GM12878 (cell line): ENCODE data around the gene RNF130. TPM values are rescaled to one million over a fixed set of nuclear protein-coding genes. Genes with fewer than 3 reads are reported as not detected.

Experiments used
- ATAC-seq: fragments of 200-7000 bp; cut with Tn5 transposase; 3 replicates; pipeline ENCODE4 v1.9.1; 2020; ENCODE audit warnings: mild to moderate bottlenecking, moderate library complexity
- BruUV-seq: library from RNA; stranded (reverse); fragments of 400-500 nt; replicated peaks from 2 replicates; lab custom pipeline; 2021; lab: Mats Ljungman, UMichigan
- CTCF ChIA-PET: fragments of 300-600 bp; sonication (Branson Sonifier 250); formaldehyde crosslinking; extraction: SDS; loops from one replicate; lab custom pipeline; 2021; ENCODE audit warnings: inconsistent platforms; lab: Yijun Ruan, JAX
- POLR2A ChIA-PET: fragments of 350-600 bp; formaldehyde crosslinking; extraction: SDS; loops from one replicate; lab custom pipeline; 2021; ENCODE audit warnings: inconsistent platforms; lab: Charles Lee
- RAD21 ChIA-PET: fragments of 300-600 bp; sonication (Branson Sonifier 250); formaldehyde crosslinking; loops from one replicate; lab custom pipeline; 2023; ENCODE audit warnings: antibody characterized with exemption; ENCODE audit not compliant: unreplicated experiment; lab: Charles Lee
- SMC1A ChIA-PET: fragments of 300-600 bp; sonication (Branson Sonifier 250); formaldehyde crosslinking; loops from one replicate; lab custom pipeline; 2023; ENCODE audit not compliant: unreplicated experiment, uncharacterized antibody; lab: Charles Lee
- DNase-seq: peaks from one replicate; pipeline ENCODE4 v3.0.0-alpha.2; 2011; ENCODE audit warnings: low read depth, low spot score
- FAIRE-seq: peaks from 3 replicates; lab custom pipeline; 2011; peaks lifted over from hg19 to GRCh38; lab: Jason Lieb, UNC
- H2AFZ ChIP-seq: 2 replicates; pipeline ENCODE4 v1.6.0; 2011; ENCODE audit warnings: low read depth, low read length, control low read depth; ENCODE audit not compliant: control insufficient read depth
- H3K27ac ChIP-seq: 2 replicates; pipeline ENCODE4 v1.5.1; 2011; ENCODE audit warnings: control low read depth; ENCODE audit not compliant: control insufficient read depth, insufficient read depth
- H3K27me3 ChIP-seq, 2 experiments: replicated peaks in 1 of 2; 2 replicates each; pipeline versions ENCODE4 v1.6.0 to v1.6.1; 2011; ENCODE audit warnings: low read length in 1 of 2; ENCODE audit not compliant: control insufficient read depth in 2 of 2, insufficient read depth in 2 of 2
- H3K36me3 ChIP-seq, 2 experiments: 2 replicates each; pipeline ENCODE4 v1.5.1; 2011; ENCODE audit warnings: low read length in 1 of 2; ENCODE audit not compliant: control insufficient read depth in 2 of 2, insufficient read depth in 2 of 2
- H3K4me1 ChIP-seq: 2 replicates; pipeline ENCODE4 v1.6.1; 2011; ENCODE audit warnings: mild to moderate bottlenecking, low read length, moderate library complexity, mixed read lengths; ENCODE audit not compliant: control insufficient read depth, insufficient read depth
- H3K4me2 ChIP-seq: 2 replicates; pipeline ENCODE4 v1.6.0; 2011; ENCODE audit warnings: control low read depth; ENCODE audit not compliant: control insufficient read depth, insufficient read depth
- H3K4me3 ChIP-seq: fragments of 200-600 bp; sonication (generic); 2 replicates; pipeline ENCODE4 v1.5.1; 2016
- H3K79me2 ChIP-seq: 2 replicates; pipeline ENCODE4 v1.6.0; 2011; ENCODE audit warnings: low read length; ENCODE audit not compliant: control insufficient read depth, insufficient read depth
- H3K9ac ChIP-seq: 2 replicates; pipeline ENCODE4 v1.8.0; 2011; ENCODE audit warnings: low read length, control low read depth, mixed read lengths; ENCODE audit not compliant: control insufficient read depth, insufficient read depth
- H3K9me3 ChIP-seq: replicated peaks from 3 replicates; pipeline ENCODE4 v1.5.1; 2011; ENCODE audit warnings: mild to moderate bottlenecking, low read length; ENCODE audit not compliant: control insufficient read depth, insufficient read depth
- H4K20me1 ChIP-seq: 2 replicates; pipeline ENCODE4 v1.6.0; 2011; ENCODE audit not compliant: control insufficient read depth, insufficient read depth
- CHD2 ChIP-seq: IDR thresholded peaks from 2 replicates; pipeline ENCODE4 v1.6.1; 2011; ENCODE audit warnings: low read depth, low read length, improper control_type of control experiment, borderline replicate concordance
- CHD4 ChIP-seq: fragments of 200-600 bp; sonication (generic); IDR thresholded peaks from 2 replicates; pipeline ENCODE4 v1.6.1; 2016; ENCODE audit warnings: mild to moderate bottlenecking
- FOS ChIP-seq: IDR thresholded peaks from 3 replicates; pipeline ENCODE4 v1.6.1; 2011; ENCODE audit warnings: borderline replicate concordance; ENCODE audit not compliant: insufficient read length; ENCODE audit errors: extremely low read depth
- FOXK2 ChIP-seq: fragments of 450-650 bp; IDR thresholded peaks from 2 replicates; pipeline ENCODE4 v1.6.1; 2017; ENCODE audit warnings: mild to moderate bottlenecking, moderate library complexity
- HDAC6 ChIP-seq: fragments of 200-600 bp; sonication (generic); IDR thresholded peaks from one replicate; pipeline ENCODE4 v1.8.0; 2017; ENCODE audit warnings: antibody characterized with exemption; ENCODE audit not compliant: unreplicated experiment
- IKZF1 ChIP-seq: fragments of 450-650 bp; conservative IDR thresholded peaks from 2 replicates; pipeline ENCODE4 v1.6.1; 2017; ENCODE audit warnings: antibody characterized with exemption, mild to moderate bottlenecking
- NFYB ChIP-seq: IDR thresholded peaks from 2 replicates; pipeline ENCODE4 v1.6.1; 2011; ENCODE audit warnings: low read depth, mild to moderate bottlenecking, low read length, improper control_type of control experiment, moderate library complexity; ENCODE audit not compliant: insufficient read depth
- TAF1 ChIP-seq: IDR thresholded peaks from 2 replicates; pipeline ENCODE4 v1.6.1; 2011; ENCODE audit warnings: mild to moderate bottlenecking, low read depth, low read length, borderline replicate concordance
- ZBTB11 ChIP-seq: fragments of 450-650 bp; formaldehyde crosslinking; IDR thresholded peaks from 2 replicates; pipeline ENCODE4 v1.5.0; 2022; ENCODE audit warnings: mild to moderate bottlenecking, missing genetic modification characterization
- ZBTB4 ChIP-seq: fragments of 450-650 bp; formaldehyde crosslinking; IDR thresholded peaks from 2 replicates; pipeline ENCODE4 v1.4.0; 2022; ENCODE audit warnings: mild to moderate bottlenecking, moderate library complexity
- ZNF207 ChIP-seq: fragments of 450-650 bp; IDR thresholded peaks from 2 replicates; pipeline ENCODE4 v1.6.1; 2014; ENCODE audit warnings: antibody characterized with exemption, mild to moderate bottlenecking, borderline replicate concordance
- WGBS: methylation state at CpG from one replicate; pipeline ENCODE4 v1.1.6; 2016; ENCODE audit warnings: low lambda C conversion rate; ENCODE audit not compliant: insufficient replicate concordance, insufficient coverage; ENCODE audit errors: missing lambda C conversion rate; 5-methylcytosine and 5-hydroxymethylcytosine counted together
- in situ Hi-C: fragments of 300-500 bp; cut with MboI; formaldehyde crosslinking; loops from 9 replicates; pipeline ENCODE4 v1.14.3; 2018; ENCODE audit warnings: mixed read lengths
- intact Hi-C: fragments of 100-400 bp; cut with micrococcal nuclease; formaldehyde crosslinking; loops from one replicate; pipeline ENCODE4 v1.14.2; 2022; ENCODE audit not compliant: unreplicated experiment
- polyA plus RNA-seq, 11 experiments: library from polyadenylated mRNA; depleted of rRNA in 4 of 11; unstranded in 6 of 11; stranded (reverse) in 5 of 11; fragments of >200 nt; fragmentation: Nextera tagmentation in 4 of 11; fragmentation: Illumina TruSeq in 1 of 11; extraction: Ambion mirVana in 4 of 11; extraction: Trizol in 1 of 11; gene quantifications; 1 replicate in 1 of 11; 2 replicates in 10 of 11; pipeline versions ENCODE4 v1.2.1 to v1.2.3, GENCODE V29; 2011 to 2016; ENCODE audit warnings: inconsistent platforms in 2 of 11, missing spikeins in 2 of 11, low read depth in 1 of 11
- total RNA-seq, 4 experiments: library from RNA; depleted of rRNA in 3 of 4; stranded (reverse); fragments of >200 nt in 3 of 4; fragmentation: Illumina TruSeq in 1 of 4; extraction: Trizol in 1 of 4; gene quantifications; 2 replicates each; pipeline versions ENCODE4 v1.2.1 to v1.2.3, GENCODE V29; 2013 to 2021

The RNF130 gene
- total and polyA plus RNA-seq, 10 of the 15 experiments (the other 5 are each of a cell fraction or from before 2014, with no cell fraction given), result 0.04 to 0.36 (median 0.11) TPM; not detected in 1

GRCh38 chr5:180093651-180094382 is 22.3 kb upstream of the RNF130 start:
- H3K4me2 ChIP-seq, result no peak overlapping the region
- no peak overlapping the region for H3K4me3 ChIP-seq
- intact Hi-C loops (no loop called here), in situ Hi-C loops (loop anchor here (25.0 kb wide), 1 partner anchor 307 kb away; the partner anchor contains the start of gene LTC4S)
- CTCF ChIA-PET, result interaction anchor here (1.7 kb wide), 1 partner anchor 292 kb away, joined by 5 read pairs; no protein-coding TSS in a partner anchor
- H4K20me1 ChIP-seq, result no peaks in the 10 kb centered on the region
- FAIRE-seq, result no peak
- RAD21 ChIA-PET, result no interaction called here
- H3K27me3 ChIP-seq, result no peaks in the 10 kb centered on the region; a peak in 1 of 4 replicates
- H3K79me2 ChIP-seq, result no peaks in the 10 kb centered on the region
- BruUV-seq, result no TSS peak
- no peak for DNase-seq
- no peak overlapping the region for H2AFZ ChIP-seq
- H3K36me3 ChIP-seq, result no peaks in the 10 kb centered on the region
- SMC1A ChIA-PET, result no interaction called here
- H3K4me1 ChIP-seq, result no peaks in the 10 kb centered on the region
- ATAC-seq, result no peak
- WGBS, result 16% methylated on average over 9 of the region's 9 CpGs
- H3K9ac ChIP-seq, result no peak overlapping the region
- H3K9me3 ChIP-seq, result no peaks in the 10 kb centered on the region
- no peak overlapping the region for H3K27ac ChIP-seq
- POLR2A ChIA-PET, result no interaction called here
- TF ChIP-seq IKZF1, result no peak
- no peak for TF ChIP-seq ZBTB4 (CRISPR knock-in tag)
- no peak for TF ChIP-seq ZNF207
- no peak for TF ChIP-seq NFYB
- no peak for TF ChIP-seq FOXK2
- no peak for TF ChIP-seq CHD2
- no peak for TF ChIP-seq TAF1
- TF ChIP-seq FOS, result no peak
- no peak for TF ChIP-seq CHD4
- TF ChIP-seq HDAC6, result no peak
- no peak for TF ChIP-seq ZBTB11 (CRISPR knock-in tag)
- TF ChIP-seq, all 136 proteins: peak for 0
